Adrenal gland (tissue), 5 donors: ENCODE data around the gene KRT1.

Experiments used
- CTCF ChIP-seq, 6 experiments: fragments of 450-650 bp in 4 of 6; fragments of 200-600 bp in 2 of 6; sonication (generic) in 1 of 6; IDR thresholded peaks; 1 replicate in 5 of 6; 2 replicates in 1 of 6; pipeline versions ENCODE4 v1.5.1 to v1.8.0; 2016 to 2021; ENCODE audit warnings: antibody characterized with exemption in 6 of 6, mild to moderate bottlenecking in 2 of 6, moderate library complexity in 1 of 6
- POLR2A ChIP-seq, 2 donors: fragments of 450-650 bp; IDR thresholded peaks; one replicate each; pipeline ENCODE4 v1.6.1; 2017; ENCODE audit warnings: antibody characterized with exemption in 2 of 2, mild to moderate bottlenecking in 2 of 2, moderate library complexity in 1 of 2
- donor health status: DM: no; HTN: no; CAD: no.

- no peak for TF ChIP-seq CTCF (IDR thresholded peaks at IDR 0.05)
- TF ChIP-seq POLR2A (IDR thresholded peaks at IDR 0.05), result no peak
Observed at GRCh38 chr12:52691076-52691840, 11.1 kb upstream of the KRT1 start.
